IPS DF 6.9 (cell line): ENCODE results near the gene STPG4.

Experiments
- DNase-seq: peaks from one replicate; pipeline ENCODE4 v3.0.0-alpha.2; 2013; ENCODE audit warnings: low read depth, low spot score
- H3K27ac ChIP-seq: one replicate; pipeline ENCODE4 v1.5.1; 2013; ENCODE audit warnings: low read length, control low read depth
- H3K27me3 ChIP-seq: 2 replicates; pipeline ENCODE4 v1.6.1; 2013; ENCODE audit warnings: mild to moderate bottlenecking, low read length; ENCODE audit not compliant: control insufficient read depth, insufficient read depth
- H3K36me3 ChIP-seq: 2 replicates; pipeline ENCODE4 v1.6.1; 2013; ENCODE audit warnings: low read length; ENCODE audit not compliant: control insufficient read depth, insufficient read depth
- H3K4me1 ChIP-seq: 2 replicates; pipeline ENCODE4 v1.6.1; 2013; ENCODE audit warnings: low read length; ENCODE audit not compliant: control insufficient read depth, insufficient read depth
- H3K4me3 ChIP-seq: 2 replicates; pipeline ENCODE4 v1.5.1; 2013; ENCODE audit warnings: mild to moderate bottlenecking, low read length
- H3K9me3 ChIP-seq: 2 replicates; pipeline ENCODE4 v1.6.1; 2013; ENCODE audit warnings: low read length, inconsistent platforms; ENCODE audit not compliant: control insufficient read depth, insufficient read depth
- WGBS: extraction: QIAGEN DNeasy Blood & Tissue Kit; methylation state at CpG from one replicate; pipeline ENCODE4 v1.1.7; 2013; ENCODE audit warnings: mixed read lengths, missing lambda C conversion rate; ENCODE audit not compliant: insufficient read length, insufficient coverage; 5-methylcytosine and 5-hydroxymethylcytosine counted together

The STPG4 gene

GRCh38 chr2:47155091-47155876, at the start of gene STPG4:
Gene STPG4, minus strand, starts transcription at chr2:47155308. Its CDS starts 57 bp downstream, at chr2:47155251.
- Histone ChIP-seq H3K4me1 (no peaks in the 10 kb centered on the region), H3K9me3 (no peaks in the 10 kb centered on the region), H3K27ac (no peak within 1 kb of the TSS), H3K4me3 (no peak within 1 kb of the TSS), H3K27me3 (no peaks in the 10 kb centered on the region), H3K36me3 (peaks cover 2% of the 10 kb centered on the region; the same call in 1 of the 2 replicates)
- no CpG with 5 or more reads among the region's 30 CpGs for WGBS
- no peak for DNase-seq

- no peak for DNase-seq
- Histone ChIP-seq H3K27me3 (no peaks in the 10 kb centered on the region), H3K4me3 (no peak overlapping the region), H3K4me1 (no peaks in the 10 kb centered on the region), H3K36me3 (no peaks in the 10 kb centered on the region), H3K27ac (no peak overlapping the region), H3K9me3 (no peaks in the 10 kb centered on the region)
- no CpG with 5 or more reads among the region's 3 CpGs for WGBS
Measured at GRCh38 chr2:47204691-47205090, 49.6 kb upstream of the STPG4 start.

GRCh38 chr2:47203995-47204394, 48.9 kb upstream of the STPG4 start:
- no peaks in the 10 kb centered on the region for H3K27me3 ChIP-seq
- H3K36me3 ChIP-seq: no peaks in the 10 kb centered on the region
- H3K4me3 ChIP-seq: no peak overlapping the region
- no CpG with 5 or more reads among the region's 4 CpGs for WGBS
- H3K9me3 ChIP-seq: no peaks in the 10 kb centered on the region
- DNase-seq: no peak
- no peak overlapping the region for H3K27ac ChIP-seq
- no peaks in the 10 kb centered on the region for H3K4me1 ChIP-seq

GRCh38 chr2:47201224-47201623, 46.1 kb upstream of the STPG4 start:
- Histone ChIP-seq H3K9me3 (no peaks in the 10 kb centered on the region), H3K4me3 (no peak overlapping the region), H3K4me1 (no peaks in the 10 kb centered on the region), H3K27ac (no peak overlapping the region), H3K36me3 (no peaks in the 10 kb centered on the region), H3K27me3 (no peaks in the 10 kb centered on the region)
- no CpG with 5 or more reads among the region's 2 CpGs for WGBS
- DNase-seq: no peak

- H3K27ac ChIP-seq: no peak overlapping the region
- H3K4me3 ChIP-seq: no peak overlapping the region
- peaks cover 2% of the 10 kb centered on the region; the same call in 1 of the 2 replicates for H3K4me1 ChIP-seq
- H3K27me3 ChIP-seq: no peaks in the 10 kb centered on the region
- no CpG with 5 or more reads among the region's 3 CpGs for WGBS
- no peak for DNase-seq
- H3K9me3 ChIP-seq: no peaks in the 10 kb centered on the region
- no peaks in the 10 kb centered on the region for H3K36me3 ChIP-seq
Measured at GRCh38 chr2:47198985-47199451, 43.9 kb upstream of the STPG4 start.

GRCh38 chr2:47196499-47196898, 41.4 kb upstream of the STPG4 start:
- WGBS: no CpG with 5 or more reads among the region's 1 CpG
- Histone ChIP-seq H3K36me3 (no peaks in the 10 kb centered on the region), H3K27ac (no peak overlapping the region), H3K4me1 (peaks cover 15% of the 10 kb centered on the region; the same call in 1 of the 2 replicates), H3K9me3 (no peaks in the 10 kb centered on the region), H3K27me3 (no peaks in the 10 kb centered on the region), H3K4me3 (no peak overlapping the region)
- no peak for DNase-seq

GRCh38 chr2:47196046-47196445, 40.9 kb upstream of the STPG4 start:
- peaks cover 17% of the 10 kb centered on the region; the same call in 1 of the 2 replicates for H3K4me1 ChIP-seq
- no peaks in the 10 kb centered on the region for H3K36me3 ChIP-seq
- H3K9me3 ChIP-seq: no peaks in the 10 kb centered on the region
- H3K27ac ChIP-seq: no peak overlapping the region
- no peak for DNase-seq
- no CpG with 5 or more reads among the region's 2 CpGs for WGBS
- H3K4me3 ChIP-seq: no peak overlapping the region
- no peaks in the 10 kb centered on the region for H3K27me3 ChIP-seq

GRCh38 chr2:47195148-47195547, 40.0 kb upstream of the STPG4 start:
- no peak for DNase-seq

GRCh38 chr2:47194410-47194809, 39.3 kb upstream of the STPG4 start:
- Histone ChIP-seq H3K4me1 (peaks cover 17% of the 10 kb centered on the region; the same call in 1 of the 2 replicates), H3K27ac (no peak overlapping the region), H3K27me3 (no peaks in the 10 kb centered on the region), H3K9me3 (no peaks in the 10 kb centered on the region), H3K4me3 (no peak overlapping the region), H3K36me3 (no peaks in the 10 kb centered on the region)
- no peak for DNase-seq

More at GRCh38 chr2:47195148-47195547, 40.0 kb upstream of the STPG4 start:
- Histone ChIP-seq H3K27ac (no peak overlapping the region), H3K27me3 (no peaks in the 10 kb centered on the region), H3K4me1 (peaks cover 17% of the 10 kb centered on the region; the same call in 1 of the 2 replicates), H3K4me3 (no peak overlapping the region), H3K9me3 (no peaks in the 10 kb centered on the region), H3K36me3 (no peaks in the 10 kb centered on the region)
- no CpG with 5 or more reads among the region's 3 CpGs for WGBS

GRCh38 chr2:47193607-47194006, 38.5 kb upstream of the STPG4 start:
- H3K36me3 ChIP-seq: no peaks in the 10 kb centered on the region
- DNase-seq: no peak
- H3K27me3 ChIP-seq: no peaks in the 10 kb centered on the region
- H3K4me3 ChIP-seq: no peak overlapping the region
- no CpG with 5 or more reads among the region's 6 CpGs for WGBS
- H3K27ac ChIP-seq: no peak overlapping the region
- H3K9me3 ChIP-seq: no peaks in the 10 kb centered on the region
- H3K4me1 ChIP-seq: peaks cover 17% of the 10 kb centered on the region; the same call in 1 of the 2 replicates
